ENCODE data around the gene POFUT1. TPM values are rescaled to one million over a fixed set of nuclear protein-coding genes. Genes with fewer than 3 reads are reported as not detected.

POFUT1 gene
- total and polyA plus RNA-seq, 9 of the 15 experiments (the other 6 are each of a cell fraction or from before 2014, with no cell fraction given), result 3.5 to 44.7 (median 23.5) TPM

GRCh38 chr20:32207626-32208498 is at the start of gene POFUT1, which contains the start of gene PLAGL2 (continued):
- TF ChIP-seq KLF13 (tag; IDR thresholded peaks at IDR 0.05; ENCODE audit: borderline replicate concordance, low read depth) (peak; percentile 52; the same call in 1 of the 2 replicates), ZFX (CRISPR knock-in tag; IDR thresholded peaks at IDR 0.05) (peak; percentile 78), POLR2H (tag; IDR thresholded peaks at IDR 0.05; ENCODE audit: low read depth) (peak; percentile 63; the same call in 1 of the 2 replicates), ESRRA (IDR thresholded peaks at IDR 0.05; ENCODE audit: borderline replicate concordance, low read depth) (peak; percentile 68), C11orf30 (IDR thresholded peaks at IDR 0.05; ENCODE audit: low read depth) (peak; percentile 80), ZNF57 (CRISPR knock-in tag; IDR thresholded peaks at IDR 0.05) (peak; percentile 47; the same call in 1 of the 2 replicates), HNRNPL (IDR thresholded peaks at IDR 0.05; ENCODE audit: low read depth, low read length) (peak; percentile 45; the same call in 1 of the 2 replicates), NKRF (IDR thresholded peaks at IDR 0.05; ENCODE audit: borderline replicate concordance) (peak; percentile 86), HMGN3 (IDR thresholded peaks at IDR 0.05; ENCODE audit: borderline replicate concordance, extremely low read depth, insufficient read length, low read depth, low read length) (peak; percentile 88), CHD2 (IDR thresholded peaks at IDR 0.05; ENCODE audit: low read depth, low read length) (no peak), CXXC5 (CRISPR knock-in tag; IDR thresholded peaks at IDR 0.05) (peak; percentile 94), ZNF639 (CRISPR knock-in tag; conservative IDR thresholded peaks at IDR 0.05 in 1 of 2, IDR thresholded peaks at IDR 0.05 in 1 of 2) (peak in 1 of 2 experiments; percentile 100; a peak in 2 of 4 replicates)

Data from K562 (cell line).